ENCODE results near the gene BABAM2. TPM values are rescaled to one million over a fixed set of nuclear protein-coding genes. Genes with fewer than 3 reads are reported as not detected.

The BABAM2 gene
- total RNA-seq, 1 donor from 2014 or later = 28.5 TPM

- Mint-ChIP-seq H3K9me3 (ENCODE audit: unreplicated experiment) (no peaks in the 10 kb centered on the region), H3K27me3 (ENCODE audit: low read depth, unreplicated experiment) (no peaks in the 10 kb centered on the region), H3K4me1 (ENCODE audit: low read depth, unreplicated experiment) (peaks cover 27% of the 10 kb centered on the region), H3K27ac (ENCODE audit: unreplicated experiment) (no peak overlapping the region), H3K36me3 (ENCODE audit: low read depth, unreplicated experiment) (peaks cover 3% of the 10 kb centered on the region), H3K4me3 (ENCODE audit: unreplicated experiment) (no peak overlapping the region)
- H2AFZ ChIP-seq (ENCODE audit: low read depth, low read length) = no peak overlapping the region
- H3K9me3 ChIP-seq (ENCODE audit: insufficient read depth, low read depth, low read length) = no peaks in the 10 kb centered on the region
- no peak overlapping the region for H3K27ac ChIP-seq (ENCODE audit: low read depth, low read length)
- no peak for FAIRE-seq
- H4K20me1 ChIP-seq (ENCODE audit: insufficient read depth, low read length) = no peaks in the 10 kb centered on the region
- TF ChIP-seq CTCF (IDR thresholded peaks at IDR 0.05; ENCODE audit: insufficient read depth, low read depth, low read length) (no peak), EZH2 (IDR thresholded peaks at IDR 0.05; ENCODE audit: insufficient read depth, low read length) (no peak)
- H3K4me3 ChIP-seq (ENCODE audit: insufficient read depth, low read depth, low read length) = no peak overlapping the region
- no peaks in the 10 kb centered on the region for H3K4me1 ChIP-seq (ENCODE audit: insufficient read depth, low read length)
- no peak overlapping the region for H3K4me2 ChIP-seq (ENCODE audit: low read length)
- H3K79me2 ChIP-seq (ENCODE audit: insufficient read depth, low read length) = no peaks in the 10 kb centered on the region
- no peak overlapping the region for H3K9ac ChIP-seq (ENCODE audit: low read length)
- DNase-seq (ENCODE audit: low read depth) = no peak
- no peaks in the 10 kb centered on the region for H3K36me3 ChIP-seq (ENCODE audit: insufficient read depth, low read length)
- no peaks in the 10 kb centered on the region for H3K27me3 ChIP-seq (ENCODE audit: insufficient read depth, low read length)
These were observed 17.0 kb downstream of the BABAM2 start for GRCh38 chr2:27907547-27907946.

GRCh38 chr2:27909901-27910300 is 19.4 kb downstream of the BABAM2 start:
- Mint-ChIP-seq H3K4me3 (ENCODE audit: unreplicated experiment) (no peak overlapping the region), H3K4me1 (ENCODE audit: low read depth, unreplicated experiment) (peaks cover 8% of the 10 kb centered on the region), H3K27ac (ENCODE audit: unreplicated experiment) (no peak overlapping the region), H3K36me3 (ENCODE audit: low read depth, unreplicated experiment) (peaks cover 2% of the 10 kb centered on the region), H3K9me3 (ENCODE audit: unreplicated experiment) (no peaks in the 10 kb centered on the region), H3K27me3 (ENCODE audit: low read depth, unreplicated experiment) (no peaks in the 10 kb centered on the region)
- Histone ChIP-seq H3K27me3 (ENCODE audit: insufficient read depth, low read length) (no peaks in the 10 kb centered on the region), H2AFZ (ENCODE audit: low read depth, low read length) (no peak overlapping the region), H3K79me2 (ENCODE audit: insufficient read depth, low read length) (no peaks in the 10 kb centered on the region), H3K27ac (ENCODE audit: low read depth, low read length) (no peak overlapping the region), H4K20me1 (ENCODE audit: insufficient read depth, low read length) (no peaks in the 10 kb centered on the region), H3K4me1 (ENCODE audit: insufficient read depth, low read length) (no peaks in the 10 kb centered on the region), H3K9ac (ENCODE audit: low read length) (no peak overlapping the region), H3K4me3 (ENCODE audit: insufficient read depth, low read depth, low read length) (no peak overlapping the region), H3K9me3 (ENCODE audit: insufficient read depth, low read depth, low read length) (no peaks in the 10 kb centered on the region), H3K4me2 (ENCODE audit: low read length) (no peak overlapping the region), H3K36me3 (ENCODE audit: insufficient read depth, low read length) (no peaks in the 10 kb centered on the region)
- DNase-seq (ENCODE audit: low read depth) (no peak), FAIRE-seq (no peak)
- TF ChIP-seq EZH2 (IDR thresholded peaks at IDR 0.05; ENCODE audit: insufficient read depth, low read length) (no peak), CTCF (IDR thresholded peaks at IDR 0.05; ENCODE audit: insufficient read depth, low read depth, low read length) (no peak)

GRCh38 chr2:27911458-27912210 is 21.1 kb downstream of the BABAM2 start:
- Histone ChIP-seq H2AFZ (ENCODE audit: low read depth, low read length) (no peak overlapping the region), H3K36me3 (ENCODE audit: insufficient read depth, low read length) (no peaks in the 10 kb centered on the region), H3K4me3 (ENCODE audit: insufficient read depth, low read depth, low read length) (no peak overlapping the region), H3K27me3 (ENCODE audit: insufficient read depth, low read length) (no peaks in the 10 kb centered on the region), H3K9me3 (ENCODE audit: insufficient read depth, low read depth, low read length) (no peaks in the 10 kb centered on the region), H3K79me2 (ENCODE audit: insufficient read depth, low read length) (no peaks in the 10 kb centered on the region), H3K4me1 (ENCODE audit: insufficient read depth, low read length) (no peaks in the 10 kb centered on the region), H3K9ac (ENCODE audit: low read length) (no peak overlapping the region), H4K20me1 (ENCODE audit: insufficient read depth, low read length) (no peaks in the 10 kb centered on the region), H3K4me2 (ENCODE audit: low read length) (no peak overlapping the region), H3K27ac (ENCODE audit: low read depth, low read length) (no peak overlapping the region)
- H3K36me3 Mint-ChIP-seq (ENCODE audit: low read depth, unreplicated experiment) = no peaks in the 10 kb centered on the region
- DNase-seq (ENCODE audit: low read depth) (no peak), FAIRE-seq (no peak)
- H3K9me3 Mint-ChIP-seq (ENCODE audit: unreplicated experiment) = no peaks in the 10 kb centered on the region
- H3K4me1 Mint-ChIP-seq (ENCODE audit: low read depth, unreplicated experiment) = peaks cover 5% of the 10 kb centered on the region
- H3K27me3 Mint-ChIP-seq (ENCODE audit: low read depth, unreplicated experiment) = no peaks in the 10 kb centered on the region
- no peak overlapping the region for H3K27ac Mint-ChIP-seq (ENCODE audit: unreplicated experiment)
- no peak overlapping the region for H3K4me3 Mint-ChIP-seq (ENCODE audit: unreplicated experiment)
- no peak for TF ChIP-seq CTCF (IDR thresholded peaks at IDR 0.05; ENCODE audit: insufficient read depth, low read depth, low read length)
- no peak for TF ChIP-seq EZH2 (IDR thresholded peaks at IDR 0.05; ENCODE audit: insufficient read depth, low read length)
